HCT116 (cell line): ENCODE results near the gene BRSK1. TPM values are rescaled to one million over a fixed set of nuclear protein-coding genes. Genes with fewer than 3 reads are reported as not detected.

Source experiments
- ATAC-seq: fragments of 200-7000 bp; cut with Tn5 transposase; 2 replicates; pipeline ENCODE4 v1.9.1; 2020; ENCODE audit warnings: mild to moderate bottlenecking, moderate library complexity
- BruUV-seq: library from RNA; stranded (reverse); fragments of 400-500 nt; replicated peaks from 2 replicates; lab custom pipeline; 2021; lab: Mats Ljungman, UMichigan
- CTCF ChIA-PET: fragments of 300-600 bp; sonication (Branson Sonifier 250); formaldehyde crosslinking; loops from one replicate; lab custom pipeline; 2021; ENCODE audit warnings: antibody characterized with exemption; lab: Charles Lee
- POLR2A ChIA-PET: fragments of 300-600, 350-600 bp; sonication (Branson Sonifier 250); formaldehyde crosslinking; loops from one replicate; lab custom pipeline; 2021; ENCODE audit warnings: antibody characterized with exemption; lab: Charles Lee
- RAD21 ChIA-PET, 2 experiments: fragments of 300-600 bp; sonication (Branson Sonifier 250); formaldehyde crosslinking; loops; one replicate each; lab custom pipeline; 2023; ENCODE audit warnings: low total read pairs in 2 of 2; ENCODE audit not compliant: uncharacterized antibody in 2 of 2, unreplicated experiment in 2 of 2, low non-redundant PET in 1 of 2; lab: Charles Lee
- DNase-seq: peaks from one replicate; pipeline ENCODE4 v3.0.0-alpha.2; 2010; ENCODE audit warnings: low read depth, low spot score
- H2AFZ ChIP-seq: fragments of 200-600 bp; shearing (Covaris generic), sonication (generic); 2 replicates; pipeline ENCODE4 v1.6.1; 2017; ENCODE audit warnings: low read depth, mixed run types, mixed read lengths, antibody characterized with exemption, low read length; ENCODE audit not compliant: poor library complexity, severe bottlenecking
- H3K27ac ChIP-seq: 2 replicates; pipeline ENCODE4 v1.5.1; 2012; ENCODE audit warnings: low read depth, low read length
- H3K27me3 ChIP-seq: fragments of 200-600 bp; sonication (generic); 2 replicates; pipeline ENCODE4 v1.6.1; 2016; ENCODE audit warnings: mixed run types, low read length, mixed read lengths; ENCODE audit not compliant: insufficient read depth
- H3K36me3 ChIP-seq, 2 experiments: fragments of 200-500 bp in 1 of 2; fragments of 200-600 bp in 1 of 2; sonication (Bioruptor generic) in 1 of 2; sonication (generic) in 1 of 2; 2 replicates each; pipeline versions ENCODE4 v1.5.1 to v1.6.1; 2014 to 2016; ENCODE audit warnings: low read length in 2 of 2, inconsistent platforms in 1 of 2, mixed read lengths in 1 of 2, mixed run types in 1 of 2; ENCODE audit not compliant: insufficient read depth in 2 of 2, control insufficient read depth in 1 of 2
- H3K4me1 ChIP-seq, 2 experiments: fragments of 200-600 bp in 1 of 2; sonication (generic) in 1 of 2; 2 replicates each; pipeline versions ENCODE4 v1.5.1 to v1.6.1; 2012 to 2017; ENCODE audit warnings: low read length in 2 of 2, inconsistent platforms in 1 of 2, mild to moderate bottlenecking in 1 of 2, mixed read lengths in 1 of 2, mixed run types in 1 of 2, moderate library complexity in 1 of 2; ENCODE audit not compliant: insufficient read depth in 2 of 2, control insufficient read depth in 1 of 2
- H3K4me2 ChIP-seq: fragments of 200-600 bp; sonication (generic); 2 replicates; pipeline ENCODE4 v1.6.1; 2017; ENCODE audit warnings: mixed run types, low read length, mixed read lengths
- H3K4me3 ChIP-seq, 2 experiments: fragments of 200-600 bp in 1 of 2; sonication (generic) in 1 of 2; replicated peaks in 1 of 2; 2 replicates each; pipeline ENCODE4 v1.5.1; 2011 to 2016; ENCODE audit warnings: low read length in 2 of 2, control low read depth in 1 of 2, low read depth in 1 of 2, mild to moderate bottlenecking in 1 of 2, mixed read lengths in 1 of 2, mixed run types in 1 of 2
- H3K79me2 ChIP-seq: fragments of 200-600 bp; sonication (generic); 2 replicates; pipeline ENCODE4 v1.6.1; 2017; ENCODE audit warnings: mild to moderate bottlenecking, mixed run types, low read length, moderate library complexity, mixed read lengths; ENCODE audit not compliant: insufficient read depth
- H3K9ac ChIP-seq: fragments of 200-600 bp; sonication (generic); 2 replicates; pipeline ENCODE4 v1.6.1; 2016; ENCODE audit warnings: low read length, mixed read lengths
- H3K9me2 ChIP-seq: fragments of 200-600 bp; sonication (generic), shearing (Covaris generic); 2 replicates; pipeline ENCODE4 v1.6.1; 2017; ENCODE audit warnings: mixed run types, mild to moderate bottlenecking, moderate library complexity; ENCODE audit not compliant: insufficient read depth
- H3K9me3 ChIP-seq, 2 experiments: fragments of 200-500 bp in 1 of 2; fragments of 200-600 bp in 1 of 2; sonication (Bioruptor generic) in 1 of 2; sonication (generic) in 1 of 2; 2 replicates each; pipeline ENCODE4 v1.6.1; 2014 to 2017; ENCODE audit warnings: low read length in 2 of 2, mixed read lengths in 2 of 2, inconsistent platforms in 1 of 2, low read depth in 1 of 2, mild to moderate bottlenecking in 1 of 2, mixed run types in 1 of 2, moderate library complexity in 1 of 2; ENCODE audit not compliant: control insufficient read depth in 1 of 2, insufficient read depth in 1 of 2
- H4K20me1 ChIP-seq: fragments of 200-600 bp; sonication (generic), shearing (Covaris generic); 2 replicates; pipeline ENCODE4 v1.6.1; 2017; ENCODE audit warnings: mixed run types, mild to moderate bottlenecking, moderate library complexity; ENCODE audit not compliant: insufficient read depth
- CEBPB ChIP-seq: IDR thresholded peaks from 2 replicates; pipeline ENCODE4 v1.6.1; 2012; ENCODE audit warnings: low read depth
- EGR1 ChIP-seq: IDR thresholded peaks from 2 replicates; pipeline ENCODE4 v1.6.1; 2012; ENCODE audit warnings: low read depth
- ELF1 ChIP-seq: IDR thresholded peaks from 2 replicates; pipeline ENCODE4 v1.6.1; 2012; ENCODE audit warnings: low read depth, borderline replicate concordance
- EZH2phosphoT487 ChIP-seq: fragments of 200-600 bp; IDR thresholded peaks from 2 replicates; pipeline ENCODE4 v1.6.1; 2018; ENCODE audit warnings: antibody characterized with exemption, borderline replicate concordance
- FOSL1 ChIP-seq: IDR thresholded peaks from 2 replicates; pipeline ENCODE4 v1.6.1; 2012; ENCODE audit warnings: low read depth
- MAX ChIP-seq: IDR thresholded peaks from 2 replicates; pipeline ENCODE4 v1.6.1; 2012
- POLR2AphosphoS5 ChIP-seq: IDR thresholded peaks from 2 replicates; pipeline ENCODE4 v1.6.1; 2011; ENCODE audit warnings: mild to moderate bottlenecking, low read depth, low read length, moderate library complexity
- SP1 ChIP-seq: IDR thresholded peaks from 2 replicates; pipeline ENCODE4 v1.6.1; 2012; ENCODE audit warnings: low read depth
- SRF ChIP-seq: IDR thresholded peaks from 2 replicates; pipeline ENCODE4 v1.6.1; 2012; ENCODE audit warnings: low read depth
- ZBTB33 ChIP-seq: IDR thresholded peaks from 2 replicates; pipeline ENCODE4 v1.6.1; 2011; ENCODE audit warnings: mild to moderate bottlenecking, low read length, moderate library complexity; ENCODE audit not compliant: insufficient replicate concordance; ENCODE audit errors: extremely low read depth
- ZFX ChIP-seq: fragments of 450-650 bp; IDR thresholded peaks from 2 replicates; pipeline ENCODE4 v1.6.1; 2017
- intact Hi-C: fragments of 100-400 bp; cut with micrococcal nuclease; formaldehyde crosslinking; loops from 2 replicates; pipeline ENCODE4 v1.10.0; 2022
- total RNA-seq: library from RNA; stranded (reverse); gene quantifications from one replicate; pipeline ENCODE4 v1.2.1, GENCODE V29; 2021; ENCODE audit not compliant: unreplicated experiment

BRSK1 gene
- total RNA-seq, 1 experiment from 2014 or later: 33.3 TPM

GRCh38 chr19:55258476-55258827 is 25.3 kb upstream of the BRSK1 start:
- no peak for TF ChIP-seq CEBPB
- no peak for TF ChIP-seq EZH2phosphoT487
- no peak for TF ChIP-seq MAX
- no peak for TF ChIP-seq SP1
- TF ChIP-seq SRF: no peak
- TF ChIP-seq ZFX: no peak
- no peak for TF ChIP-seq EGR1
- no peak for TF ChIP-seq ELF1
- no peak for TF ChIP-seq FOSL1
- TF ChIP-seq POLR2AphosphoS5: no peak
- no peak for TF ChIP-seq ZBTB33
- BruUV-seq: no TSS peak
- no peaks in the 10 kb centered on the region for H4K20me1 ChIP-seq
- CTCF ChIA-PET: interaction anchor here (1.9 kb wide), 1 partner anchor 160 kb away, joined by 8 read pairs; no protein-coding TSS in a partner anchor
- H3K9me2 ChIP-seq: no peaks in the 10 kb centered on the region
- H3K4me1 ChIP-seq: peaks cover 20 to 41% of the 10 kb centered on the region in 2 experiments
- H3K27ac ChIP-seq: peak overlapping the region; percentile 79
- DNase-seq: no peak
- H2AFZ ChIP-seq: no peak overlapping the region
- RAD21 ChIA-PET: interaction anchor here in 1 of 2 experiments (1.1 to 1.4 kb wide), 2 partner anchors 42 to 126 kb away, joined by 4 to 8 read pairs; partner anchors contain the start of gene TMEM238
- POLR2A ChIA-PET: interaction anchor here (1.0 to 2.5 kb wide), 10 partner anchors 10 to 126 kb away, joined by 4 to 45 read pairs (median 6); partner anchors contain the start of genes HSPBP1, KMT5C, PTPRH and TMEM238
- peak overlapping the region; percentile 96 for H3K9ac ChIP-seq
- H3K79me2 ChIP-seq: peaks cover 53% of the 10 kb centered on the region
- peak overlapping the region; percentile 98 for H3K4me2 ChIP-seq
- peak overlapping the region; percentile 89 to 96 for H3K4me3 ChIP-seq
- intact Hi-C loops: loop anchor here (5.0 kb wide), 1 partner anchor 91 kb away; the partner anchor contains the start of gene DNAAF3
- peak; percentile 22 for ATAC-seq
- no peaks in the 10 kb centered on the region for H3K27me3 ChIP-seq
- no peaks in the 10 kb centered on the region for H3K9me3 ChIP-seq
- peaks cover 0 to 13% of the 10 kb centered on the region in 2 experiments; a peak in 3 of 4 replicates for H3K36me3 ChIP-seq
